ENCODE results near the gene GHRL. TPM values are rescaled to one million over a fixed set of nuclear protein-coding genes. Genes with fewer than 3 reads are reported as not detected.
"Not testable (repeated sequence)": the region's sequence is repeated elsewhere in the genome, so short reads cannot be mapped to it uniquely, and the experiment has no call there.

Gene GHRL
- polyA plus RNA-seq, 4 donors = 2.8 to 21.9 (median 14.5) TPM

DNA sequence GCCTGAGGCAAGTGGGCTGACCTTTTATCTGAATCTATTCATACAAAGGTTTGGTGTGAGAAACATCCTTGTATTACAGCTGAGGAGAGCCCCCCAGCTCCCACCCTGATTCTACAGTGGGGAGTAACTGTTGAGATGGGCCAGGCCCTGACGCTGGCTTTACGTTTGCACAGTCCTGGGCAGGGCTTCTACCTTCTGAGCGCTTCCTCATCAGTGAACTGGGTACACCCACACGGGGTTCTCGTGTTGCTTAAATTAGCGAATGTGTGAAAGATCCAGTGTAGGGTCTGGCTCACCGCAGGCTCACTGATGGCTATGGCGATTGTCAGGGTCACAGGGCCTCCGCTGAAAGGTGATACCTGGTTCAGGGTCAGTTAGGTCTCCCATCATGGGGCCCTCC, 7.3 kb upstream of the GHRL start:
- H3K4me1 ChIP-seq (ENCODE audit: control insufficient read depth in 3 of 3, insufficient read depth in 2 of 3, low read depth in 1 of 3, low read length in 2 of 3) = no peaks in the 10 kb centered on the region
- no peaks in the 10 kb centered on the region for H3K9me3 ChIP-seq (ENCODE audit: control insufficient read depth in 2 of 2, insufficient read depth in 1 of 2, low read depth in 1 of 2, low read length in 1 of 2)
- no peak overlapping the region for H3K27ac ChIP-seq (ENCODE audit: low read depth in 1 of 3, low read length in 2 of 3)
- no peaks in the 10 kb centered on the region for H3K27me3 ChIP-seq (ENCODE audit: control insufficient read depth in 3 of 3, insufficient read depth in 3 of 3, low read length in 3 of 3)
- H3K4me3 ChIP-seq (ENCODE audit: low read depth in 1 of 3, low read length in 3 of 3) = no peak overlapping the region
- peaks cover 17 to 65% (median 39%) of the 10 kb centered on the region in 3 donors for H3K36me3 ChIP-seq (ENCODE audit: control insufficient read depth in 3 of 3, insufficient read depth in 2 of 3, low read depth in 1 of 3, low read length in 3 of 3)
- 91 to 94% (median 93%) methylated on average over 9 of the region's 9 CpGs for WGBS, 3 donors
- FAIRE-seq = no peak
- DNase-seq = no peak

DNA sequence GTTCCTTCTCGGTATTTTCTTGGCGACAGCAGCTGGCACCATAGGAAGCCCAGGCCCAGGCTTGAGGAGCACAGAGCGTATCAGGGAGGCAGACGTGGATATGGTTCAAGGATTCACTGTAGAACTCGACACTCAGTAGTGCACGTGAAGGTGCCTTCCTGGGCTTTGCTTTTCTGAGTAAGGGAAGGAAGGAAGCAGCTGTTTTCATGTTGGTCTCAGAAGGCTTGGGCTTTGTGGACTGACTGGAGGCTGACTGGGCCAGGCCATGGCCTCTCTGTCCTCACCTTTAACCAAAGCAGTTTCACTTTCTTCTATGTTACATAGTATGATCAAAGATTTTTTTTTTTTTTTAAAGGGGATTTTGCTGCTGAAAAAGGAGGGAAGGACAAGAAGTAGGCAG, 6.9 kb upstream of the GHRL start:
- Histone ChIP-seq H3K36me3 (ENCODE audit: control insufficient read depth in 3 of 3, insufficient read depth in 2 of 3, low read depth in 1 of 3, low read length in 3 of 3) (peaks cover 17 to 61% (median 35%) of the 10 kb centered on the region in 3 donors), H3K9me3 (ENCODE audit: control insufficient read depth in 2 of 2, insufficient read depth in 1 of 2, low read depth in 1 of 2, low read length in 1 of 2) (no peaks in the 10 kb centered on the region), H3K4me3 (ENCODE audit: low read depth in 1 of 3, low read length in 3 of 3) (no peak overlapping the region), H3K4me1 (ENCODE audit: control insufficient read depth in 3 of 3, insufficient read depth in 2 of 3, low read depth in 1 of 3, low read length in 2 of 3) (no peaks in the 10 kb centered on the region), H3K27me3 (ENCODE audit: control insufficient read depth in 3 of 3, insufficient read depth in 3 of 3, low read length in 3 of 3) (no peaks in the 10 kb centered on the region), H3K27ac (ENCODE audit: low read depth in 1 of 3, low read length in 2 of 3) (peak overlapping the region in 1 of 3 donors; percentile 22)
- DNase-seq (no peak), FAIRE-seq (no peak)
- 78 to 92% (median 80%) methylated on average over 6 of the region's 6 CpGs for WGBS, 3 donors

DNA sequence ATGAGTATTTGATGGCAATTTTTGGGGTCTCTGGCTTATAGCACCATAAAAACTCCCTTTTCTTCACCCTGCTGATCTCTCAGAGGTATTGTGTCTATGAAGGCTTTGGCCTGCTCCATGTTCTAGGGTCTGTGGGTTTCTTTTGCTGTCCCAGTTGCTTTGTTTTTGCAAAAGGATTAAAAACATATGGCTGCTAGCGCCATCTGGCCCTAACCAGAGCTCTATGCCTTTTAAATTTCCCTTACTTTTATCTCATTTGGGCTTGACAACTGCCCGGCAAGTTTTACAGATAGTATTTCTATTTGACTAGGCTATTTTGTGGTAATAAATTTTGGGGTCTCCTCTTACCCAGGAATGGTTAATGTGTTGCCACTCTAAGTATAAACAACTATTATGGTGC, 6.4 kb upstream of the GHRL start:
- H3K27me3 ChIP-seq (ENCODE audit: control insufficient read depth in 3 of 3, insufficient read depth in 3 of 3, low read length in 3 of 3) = no peaks in the 10 kb centered on the region
- no peak overlapping the region for H3K4me3 ChIP-seq (ENCODE audit: low read depth in 1 of 3, low read length in 3 of 3)
- no peaks in the 10 kb centered on the region for H3K4me1 ChIP-seq (ENCODE audit: control insufficient read depth in 3 of 3, insufficient read depth in 2 of 3, low read depth in 1 of 3, low read length in 2 of 3)
- H3K9me3 ChIP-seq (ENCODE audit: control insufficient read depth in 2 of 2, insufficient read depth in 1 of 2, low read depth in 1 of 2, low read length in 1 of 2) = no peaks in the 10 kb centered on the region
- FAIRE-seq (no peak), DNase-seq (no peak)
- H3K27ac ChIP-seq (ENCODE audit: low read depth in 1 of 3, low read length in 2 of 3) = no peak overlapping the region
- H3K36me3 ChIP-seq (ENCODE audit: control insufficient read depth in 3 of 3, insufficient read depth in 2 of 3, low read depth in 1 of 3, low read length in 3 of 3) = peaks cover 14 to 58% (median 30%) of the 10 kb centered on the region in 3 donors
- WGBS, 3 donors = 85 to 92% (median 91%) methylated on average over 2 of the region's 2 CpGs

DNA sequence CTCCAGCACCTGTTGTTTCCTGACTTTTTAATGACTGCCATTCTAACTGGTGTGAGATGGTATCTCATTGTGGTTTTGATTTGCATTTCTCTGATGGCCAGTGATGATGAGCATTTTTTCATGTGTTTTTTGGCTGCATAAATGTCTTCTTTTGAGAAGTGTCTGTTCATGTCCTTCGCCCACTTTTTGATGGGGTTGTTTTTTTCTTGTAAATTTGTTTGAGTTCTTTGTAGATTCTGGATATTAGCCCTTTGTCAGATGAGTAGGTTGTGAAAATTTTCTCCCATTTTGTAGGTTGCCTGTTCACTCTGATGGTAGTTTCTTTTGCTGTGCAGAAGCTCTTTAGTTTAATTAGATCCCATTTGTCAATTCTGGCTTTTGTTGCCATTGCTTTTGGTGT, 5.3 kb upstream of the GHRL start:
- peaks cover 12 to 51% (median 21%) of the 10 kb centered on the region in 3 donors for H3K36me3 ChIP-seq (ENCODE audit: control insufficient read depth in 3 of 3, insufficient read depth in 2 of 3, low read depth in 1 of 3, low read length in 3 of 3)
- H3K9me3 ChIP-seq (ENCODE audit: control insufficient read depth in 2 of 2, insufficient read depth in 1 of 2, low read depth in 1 of 2, low read length in 1 of 2); H3K4me3 ChIP-seq (ENCODE audit: low read depth in 1 of 3, low read length in 3 of 3); H3K27me3 ChIP-seq (ENCODE audit: control insufficient read depth in 3 of 3, insufficient read depth in 3 of 3, low read length in 3 of 3); FAIRE-seq; DNase-seq; H3K4me1 ChIP-seq (ENCODE audit: control insufficient read depth in 3 of 3, insufficient read depth in 2 of 3, low read depth in 1 of 3, low read length in 2 of 3); H3K27ac ChIP-seq (ENCODE audit: low read depth in 1 of 3, low read length in 2 of 3): not testable (repeated sequence)
- WGBS, 3 donors = no CpG with 5 or more reads among the region's 1 CpG

DNA sequence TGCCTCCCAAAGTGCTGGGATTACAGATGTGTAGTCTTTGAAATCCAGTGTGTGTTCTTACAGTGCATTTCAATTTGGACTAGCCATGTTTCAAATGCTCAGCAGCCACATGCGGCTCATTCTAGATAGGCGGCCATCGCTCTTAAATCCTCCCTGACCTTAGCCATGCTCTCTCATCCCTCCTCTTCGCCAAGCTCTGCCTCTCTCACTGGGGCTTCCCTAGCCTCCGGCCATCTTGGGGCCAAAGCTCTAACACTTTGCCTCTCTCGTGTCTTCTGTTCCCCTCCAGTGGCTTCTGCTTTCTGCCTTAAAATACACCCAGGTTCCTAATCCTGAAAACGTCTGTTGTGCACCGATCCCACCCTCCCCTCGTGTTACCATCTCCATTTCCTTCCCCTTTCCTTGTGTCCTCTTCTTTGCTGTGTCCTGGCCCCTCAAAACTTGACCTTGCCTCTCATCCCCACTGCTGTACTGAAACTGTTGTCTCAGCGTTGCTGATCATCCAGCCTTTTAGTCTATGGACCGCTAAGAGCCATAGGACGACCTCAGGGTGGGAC, 1.4 kb upstream of the GHRL start:
- no peaks in the 10 kb centered on the region for H3K9me3 ChIP-seq (ENCODE audit: control insufficient read depth in 2 of 2, insufficient read depth in 1 of 2, low read depth in 1 of 2, low read length in 1 of 2)
- 87 to 96% (median 92%) methylated on average over 12 of the region's 12 CpGs for WGBS, 3 donors
- DNase-seq (no peak), FAIRE-seq (no peak)
- peaks cover 0 to 42% (median 0%) of the 10 kb centered on the region in 3 donors for H3K36me3 ChIP-seq (ENCODE audit: control insufficient read depth in 3 of 3, insufficient read depth in 2 of 3, low read depth in 1 of 3, low read length in 3 of 3)
- peaks cover 0 to 9% (median 0%) of the 10 kb centered on the region in 3 donors for H3K4me1 ChIP-seq (ENCODE audit: control insufficient read depth in 3 of 3, insufficient read depth in 2 of 3, low read depth in 1 of 3, low read length in 2 of 3)
- no peaks in the 10 kb centered on the region for H3K27me3 ChIP-seq (ENCODE audit: control insufficient read depth in 3 of 3, insufficient read depth in 3 of 3, low read length in 3 of 3)
- no peak overlapping the region for H3K27ac ChIP-seq (ENCODE audit: low read depth in 1 of 3, low read length in 2 of 3)
- H3K4me3 ChIP-seq (ENCODE audit: low read depth in 1 of 3, low read length in 3 of 3) = no peak overlapping the region

DNA sequence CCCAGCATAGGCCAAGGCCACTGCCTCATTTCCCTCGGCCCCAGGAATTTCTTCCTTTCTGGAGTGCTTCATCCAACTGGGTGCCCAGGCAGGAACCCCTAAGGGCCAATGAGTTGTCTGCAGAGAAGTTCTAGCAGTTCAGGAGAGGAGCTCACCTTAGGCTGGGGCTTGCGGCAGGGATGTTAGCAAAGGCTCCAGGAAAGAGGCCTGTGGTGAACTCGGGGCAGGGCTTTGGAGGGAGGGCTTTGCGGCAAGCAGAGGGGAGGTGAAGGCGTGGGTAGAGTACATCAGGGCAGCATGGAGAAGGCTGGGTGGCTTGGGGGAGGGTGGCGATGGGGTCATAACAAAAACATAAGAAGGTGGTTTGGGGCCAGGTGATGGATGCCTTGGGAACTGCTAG, 1.1 kb downstream of the GHRL start:
- DNase-seq = no peak
- Histone ChIP-seq H3K27me3 (ENCODE audit: control insufficient read depth in 3 of 3, insufficient read depth in 3 of 3, low read length in 3 of 3) (no peaks in the 10 kb centered on the region), H3K4me3 (ENCODE audit: low read depth in 1 of 3, low read length in 3 of 3) (no peak overlapping the region), H3K9me3 (ENCODE audit: control insufficient read depth in 2 of 2, insufficient read depth in 1 of 2, low read depth in 1 of 2, low read length in 1 of 2) (no peaks in the 10 kb centered on the region), H3K4me1 (ENCODE audit: control insufficient read depth in 3 of 3, insufficient read depth in 2 of 3, low read depth in 1 of 3, low read length in 2 of 3) (peaks cover 0 to 9% (median 0%) of the 10 kb centered on the region in 3 donors), H3K27ac (ENCODE audit: low read depth in 1 of 3, low read length in 2 of 3) (no peak overlapping the region), H3K36me3 (ENCODE audit: control insufficient read depth in 3 of 3, insufficient read depth in 2 of 3, low read depth in 1 of 3, low read length in 3 of 3) (peaks cover 0 to 60% (median 2%) of the 10 kb centered on the region in 3 donors)
- no peak for FAIRE-seq
- 91 to 95% (median 92%) methylated on average over 6 of the region's 6 CpGs for WGBS, 3 donors

DNA sequence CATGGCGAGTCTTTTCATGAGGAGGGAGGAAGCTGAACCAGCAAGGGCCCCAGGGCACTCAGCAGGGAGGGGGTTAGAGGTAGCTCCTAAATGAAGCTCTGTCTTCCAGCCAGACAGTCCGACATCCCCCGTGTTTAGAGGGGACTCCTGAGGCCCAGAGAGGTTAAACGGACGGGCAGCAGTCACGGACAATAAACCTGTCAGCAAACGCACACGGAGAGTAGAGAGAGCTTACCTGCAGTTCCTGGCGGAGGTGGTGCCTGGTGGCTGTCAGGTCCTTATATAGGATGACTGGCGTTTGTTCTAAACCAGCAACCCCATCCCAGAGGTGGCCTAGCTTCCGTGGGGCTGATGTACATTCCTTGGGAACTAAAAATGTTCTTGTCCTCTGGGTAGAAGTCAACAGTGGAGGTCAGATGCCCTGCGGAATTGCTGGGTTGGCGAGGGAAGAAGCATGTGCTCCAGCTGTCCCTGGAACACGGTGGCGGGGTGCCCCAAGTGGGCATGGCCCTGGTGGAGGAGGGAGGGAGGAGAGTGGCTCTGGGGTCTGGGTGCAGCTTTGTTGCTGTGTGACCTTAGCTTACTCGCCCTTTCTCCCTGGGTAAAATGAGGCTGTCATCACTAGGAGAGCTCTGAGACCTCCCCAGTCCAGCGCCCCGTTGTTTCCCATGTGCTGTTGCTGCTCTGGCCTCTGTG, 2.1 kb downstream of the GHRL start:
- 82 to 90% (median 89%) methylated on average over 18 of the region's 18 CpGs for WGBS, 3 donors
- Histone ChIP-seq H3K36me3 (ENCODE audit: control insufficient read depth in 3 of 3, insufficient read depth in 2 of 3, low read depth in 1 of 3, low read length in 3 of 3) (peaks cover 0 to 62% (median 2%) of the 10 kb centered on the region in 3 donors), H3K27me3 (ENCODE audit: control insufficient read depth in 3 of 3, insufficient read depth in 3 of 3, low read length in 3 of 3) (no peaks in the 10 kb centered on the region), H3K27ac (ENCODE audit: low read depth in 1 of 3, low read length in 2 of 3) (no peak overlapping the region), H3K9me3 (ENCODE audit: control insufficient read depth in 2 of 2, insufficient read depth in 1 of 2, low read depth in 1 of 2, low read length in 1 of 2) (no peaks in the 10 kb centered on the region), H3K4me3 (ENCODE audit: low read depth in 1 of 3, low read length in 3 of 3) (no peak overlapping the region), H3K4me1 (ENCODE audit: control insufficient read depth in 3 of 3, insufficient read depth in 2 of 3, low read depth in 1 of 3, low read length in 2 of 3) (peaks cover 0 to 9% (median 0%) of the 10 kb centered on the region in 3 donors)
- DNase-seq (no peak), FAIRE-seq (no peak)

DNA sequence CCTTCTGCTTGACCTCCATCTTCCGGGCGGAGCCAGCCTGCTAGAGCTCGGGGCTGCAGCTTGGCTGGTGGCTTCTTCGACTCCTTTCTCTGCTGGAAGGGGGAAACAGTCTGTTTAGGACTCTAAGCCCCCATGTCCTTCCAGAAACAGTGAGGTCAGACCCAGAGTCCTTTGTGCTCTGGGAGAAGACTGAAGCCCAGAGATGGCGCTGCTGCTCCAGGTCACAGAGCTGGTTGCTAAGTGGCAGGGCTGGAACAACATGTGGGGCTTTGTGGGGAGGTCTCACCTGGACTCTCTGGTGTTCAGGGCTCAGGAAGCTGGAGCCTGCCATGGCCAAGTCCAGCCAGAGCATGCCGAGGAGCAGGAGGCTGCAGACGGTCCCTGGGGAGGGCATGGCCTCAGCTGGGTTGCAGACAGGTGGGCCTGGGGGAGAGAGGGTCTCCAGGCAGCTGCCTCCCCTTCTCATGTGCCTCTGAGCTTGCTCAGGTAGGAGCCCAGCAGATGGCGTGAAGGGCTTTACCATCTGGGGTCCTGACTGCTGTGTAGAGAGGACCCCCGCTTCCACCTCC, 2.9 kb downstream of the GHRL start:
- 90 to 96% (median 95%) methylated on average over 9 of the region's 9 CpGs for WGBS, 3 donors
- DNase-seq = no peak
- Histone ChIP-seq H3K9me3 (ENCODE audit: control insufficient read depth in 2 of 2, insufficient read depth in 1 of 2, low read depth in 1 of 2, low read length in 1 of 2) (no peaks in the 10 kb centered on the region), H3K36me3 (ENCODE audit: control insufficient read depth in 3 of 3, insufficient read depth in 2 of 3, low read depth in 1 of 3, low read length in 3 of 3) (peaks cover 0 to 64% (median 2%) of the 10 kb centered on the region in 3 donors), H3K4me3 (ENCODE audit: low read depth in 1 of 3, low read length in 3 of 3) (no peak overlapping the region), H3K27me3 (ENCODE audit: control insufficient read depth in 3 of 3, insufficient read depth in 3 of 3, low read length in 3 of 3) (no peaks in the 10 kb centered on the region), H3K4me1 (ENCODE audit: control insufficient read depth in 3 of 3, insufficient read depth in 2 of 3, low read depth in 1 of 3, low read length in 2 of 3) (peaks cover 0 to 9% (median 0%) of the 10 kb centered on the region in 3 donors), H3K27ac (ENCODE audit: low read depth in 1 of 3, low read length in 2 of 3) (no peak overlapping the region)
- FAIRE-seq = no peak

Measured in small intestine (tissue), 7 donors.